GM06990 (cell line): Measurements from ENCODE around the gene TFAP2E.

Source experiments
- DNase-seq: peaks from one replicate; pipeline ENCODE4 v3.0.0-alpha.2; 2011; ENCODE audit not compliant: insufficient read length; ENCODE audit errors: extremely low read depth
- H3K27me3 ChIP-seq: replicated peaks from 2 replicates; pipeline ENCODE4 v1.6.0; 2011; ENCODE audit warnings: low read length; ENCODE audit not compliant: control insufficient read depth, insufficient read depth
- H3K36me3 ChIP-seq: 2 replicates; pipeline ENCODE4 v1.5.1; 2011; ENCODE audit warnings: low read length; ENCODE audit not compliant: control insufficient read depth, insufficient read depth
- H3K4me3 ChIP-seq: replicated peaks from 2 replicates; pipeline ENCODE4 v1.5.1; 2011; ENCODE audit warnings: low read depth, mild to moderate bottlenecking, control low read depth, low read length
- CTCF ChIP-seq: IDR thresholded peaks from 2 replicates; pipeline ENCODE4 v1.5.1; 2011; ENCODE audit warnings: low read length, control low read depth, mild to moderate bottlenecking, inconsistent platforms; ENCODE audit not compliant: insufficient read depth, poor library complexity, severe bottlenecking

TFAP2E gene

GRCh38 chr1:35532497-35533223, 40.5 kb upstream of the TFAP2E start:
- Histone ChIP-seq H3K27me3 (no peaks in the 10 kb centered on the region), H3K36me3 (peaks cover 8% of the 10 kb centered on the region; the same call in 1 of the 2 replicates), H3K4me3 (no peak overlapping the region)
- TF ChIP-seq CTCF = no peak
- no peak for DNase-seq

- TF ChIP-seq CTCF = no peak
- no peaks in the 10 kb centered on the region for H3K27me3 ChIP-seq
- peaks cover 8% of the 10 kb centered on the region; the same call in 1 of the 2 replicates for H3K36me3 ChIP-seq
- no peak for DNase-seq
- no peak overlapping the region for H3K4me3 ChIP-seq
These were observed 39.5 kb upstream of the TFAP2E start for GRCh38 chr1:35533586-35533985.

- no peak for TF ChIP-seq CTCF
These were observed 37.9 kb upstream of the TFAP2E start for GRCh38 chr1:35535243-35535642.

GRCh38 chr1:35536556-35537162, 36.5 kb upstream of the TFAP2E start:
- DNase-seq = no peak
- Histone ChIP-seq H3K4me3 (no peak overlapping the region), H3K27me3 (no peaks in the 10 kb centered on the region), H3K36me3 (0 out of 2 replicates have a peak, but pooled peaks cover 1% of the 10 kb centered on the region)
- TF ChIP-seq CTCF = no peak

More at GRCh38 chr1:35535243-35535642, 37.9 kb upstream of the TFAP2E start:
- no peaks in the 10 kb centered on the region for H3K27me3 ChIP-seq
- peaks cover 8% of the 10 kb centered on the region; the same call in 1 of the 2 replicates for H3K36me3 ChIP-seq
- H3K4me3 ChIP-seq = no peak overlapping the region
- DNase-seq = no peak

- no peak for DNase-seq
- Histone ChIP-seq H3K36me3 (0 out of 2 replicates have a peak, but pooled peaks cover 1% of the 10 kb centered on the region), H3K27me3 (no peaks in the 10 kb centered on the region), H3K4me3 (peak overlapping the region; percentile 39)
- no peak for TF ChIP-seq CTCF
These were observed 35.3 kb upstream of the TFAP2E start for GRCh38 chr1:35537806-35538205.
